CD14-positive monocyte (primary cell): ENCODE results near the gene TMEM106B. TPM values are rescaled to one million over a fixed set of nuclear protein-coding genes. Genes with fewer than 3 reads are reported as not detected.

Experiments used
- DNase-seq, 3 donors: peaks; one replicate each; pipeline ENCODE4 v3.0.0-alpha.2; 2011 to 2022
- H2AFZ ChIP-seq: 2 replicates; pipeline ENCODE4 v1.6.0; 2012; ENCODE audit warnings: mild to moderate bottlenecking, low read depth, low read length, inconsistent platforms; ENCODE audit not compliant: insufficient read depth, poor library complexity, severe bottlenecking
- H3K27ac ChIP-seq, 2 donors: 1 replicate in 1 of 2; 2 replicates in 1 of 2; pipeline ENCODE4 v1.5.1; 2012 to 2013; ENCODE audit warnings: low read length in 2 of 2, control low read depth in 1 of 2, inconsistent platforms in 1 of 2, low read depth in 1 of 2, mild to moderate bottlenecking in 1 of 2
- H3K27me3 ChIP-seq, 2 donors: one replicate each; pipeline versions ENCODE4 v1.6.0 to v1.6.1; 2011 to 2013; ENCODE audit warnings: low read length in 2 of 2; ENCODE audit not compliant: control insufficient read depth in 2 of 2, insufficient read depth in 2 of 2
- H3K36me3 ChIP-seq, 2 donors: replicated peaks in 1 of 2; 1 replicate in 1 of 2; 2 replicates in 1 of 2; pipeline versions ENCODE4 v1.5.1 to v1.6.1; 2012 to 2013; ENCODE audit warnings: low read length in 2 of 2, control low read depth in 1 of 2, inconsistent platforms in 1 of 2, mild to moderate bottlenecking in 1 of 2; ENCODE audit not compliant: insufficient read depth in 2 of 2, control insufficient read depth in 1 of 2
- H3K4me1 ChIP-seq, 2 donors: 1 replicate in 1 of 2; 2 replicates in 1 of 2; pipeline versions ENCODE4 v1.5.1 to v1.6.1; 2012 to 2013; ENCODE audit warnings: low read length in 2 of 2, control low read depth in 1 of 2, inconsistent platforms in 1 of 2, mild to moderate bottlenecking in 1 of 2, moderate library complexity in 1 of 2; ENCODE audit not compliant: insufficient read depth in 2 of 2, control insufficient read depth in 1 of 2
- H3K4me2 ChIP-seq: replicated peaks from 2 replicates; pipeline ENCODE3; 2012; ENCODE audit warnings: low read length, moderate library complexity, mild to moderate bottlenecking; ENCODE audit not compliant: poor library complexity, severe bottlenecking; ENCODE audit errors: extremely low read depth
- H3K4me3 ChIP-seq, 3 experiments: fragments of 200-600 bp in 1 of 3; sonication (generic) in 1 of 3; replicated peaks in 1 of 3; 1 replicate in 2 of 3; 2 replicates in 1 of 3; pipeline ENCODE4 v1.5.1; 2011 to 2013; ENCODE audit warnings: low read length in 3 of 3, mild to moderate bottlenecking in 3 of 3, control low read depth in 2 of 3, low read depth in 2 of 3, inconsistent platforms in 1 of 3, moderate library complexity in 1 of 3
- H3K79me2 ChIP-seq: 2 replicates; pipeline ENCODE4 v1.6.0; 2012; ENCODE audit warnings: mild to moderate bottlenecking, control low read depth, inconsistent platforms, low read length, moderate library complexity; ENCODE audit not compliant: insufficient read depth
- H3K9ac ChIP-seq: 2 replicates; pipeline ENCODE4 v1.6.0; 2017; ENCODE audit warnings: low read length, mild to moderate bottlenecking; ENCODE audit not compliant: insufficient read depth, poor library complexity, severe bottlenecking
- H3K9me3 ChIP-seq, 2 donors: replicated peaks in 1 of 2; 1 replicate in 1 of 2; 2 replicates in 1 of 2; pipeline versions ENCODE4 v1.5.1 to v1.6.1; 2012 to 2013; ENCODE audit warnings: low read length in 2 of 2, control low read depth in 1 of 2; ENCODE audit not compliant: control insufficient read depth in 1 of 2, insufficient read depth in 1 of 2
- H4K20me1 ChIP-seq: 2 replicates; pipeline ENCODE4 v1.6.0; 2012; ENCODE audit warnings: mild to moderate bottlenecking, low read length, control low read depth, moderate library complexity; ENCODE audit not compliant: insufficient read depth
- H3K27ac Mint-ChIP-seq, 7 donors: one replicate each; pipeline ENCODE4 v1.8.0; 2020; ENCODE audit warnings: mild to moderate bottlenecking in 7 of 7, mixed read lengths in 7 of 7, moderate library complexity in 6 of 7, inconsistent platforms in 2 of 7
- H3K27me3 Mint-ChIP-seq, 3 donors: one replicate each; pipeline ENCODE4 v1.8.0; 2021 to 2022; ENCODE audit warnings: low read depth in 3 of 3, mild to moderate bottlenecking in 3 of 3, mixed read lengths in 3 of 3, moderate library complexity in 3 of 3, inconsistent platforms in 1 of 3
- H3K36me3 Mint-ChIP-seq, 2 donors: one replicate each; pipeline ENCODE4 v1.8.0; 2020; ENCODE audit warnings: mixed read lengths in 2 of 2, inconsistent platforms in 1 of 2, mild to moderate bottlenecking in 1 of 2
- H3K4me1 Mint-ChIP-seq: one replicate; pipeline ENCODE4 v1.8.0; 2020; ENCODE audit warnings: mild to moderate bottlenecking, mixed read lengths
- H3K4me3 Mint-ChIP-seq, 2 donors: one replicate each; pipeline ENCODE4 v1.8.0; 2020; ENCODE audit warnings: mild to moderate bottlenecking in 2 of 2, mixed read lengths in 2 of 2, moderate library complexity in 1 of 2
- H3K9me3 Mint-ChIP-seq, 7 donors: one replicate each; pipeline ENCODE4 v1.8.0; 2020 to 2022; ENCODE audit warnings: mixed read lengths in 7 of 7, mild to moderate bottlenecking in 6 of 7, moderate library complexity in 6 of 7, inconsistent platforms in 2 of 7
- WGBS: methylation state at CpG from one replicate; pipeline ENCODE4 v1.1.5; 2013; ENCODE audit warnings: missing lambda C conversion rate; ENCODE audit not compliant: insufficient coverage; 5-methylcytosine and 5-hydroxymethylcytosine counted together
- intact Hi-C, 2 donors: fragments of 100-400 bp; cut with micrococcal nuclease; formaldehyde crosslinking; loops; one replicate each; pipeline versions ENCODE4 v1.15.0 to v1.15.1; 2023
- polyA plus RNA-seq, 3 donors: library from polyadenylated mRNA; depleted of rRNA in 1 of 3; unstranded in 2 of 3; stranded (reverse) in 1 of 3; fragments of 300-500 nt in 2 of 3; fragments of >200 nt in 1 of 3; fragmentation: Illumina TruSeq in 2 of 3; gene quantifications; 1 replicate in 2 of 3; 2 replicates in 1 of 3; pipeline ENCODE4 v1.2.3, GENCODE V29; 2012 to 2021
- TF ChIP-seq, protein P1 (sequence below): fragments of 200-600 bp; IDR thresholded peaks from one replicate; pipeline ENCODE4 v1.8.0; 2022; ENCODE audit warnings: antibody characterized with exemption, mild to moderate bottlenecking

The TMEM106B gene
- polyA plus RNA-seq, 3 donors = 5.2 to 17.7 (median 11.6) TPM

DNA sequence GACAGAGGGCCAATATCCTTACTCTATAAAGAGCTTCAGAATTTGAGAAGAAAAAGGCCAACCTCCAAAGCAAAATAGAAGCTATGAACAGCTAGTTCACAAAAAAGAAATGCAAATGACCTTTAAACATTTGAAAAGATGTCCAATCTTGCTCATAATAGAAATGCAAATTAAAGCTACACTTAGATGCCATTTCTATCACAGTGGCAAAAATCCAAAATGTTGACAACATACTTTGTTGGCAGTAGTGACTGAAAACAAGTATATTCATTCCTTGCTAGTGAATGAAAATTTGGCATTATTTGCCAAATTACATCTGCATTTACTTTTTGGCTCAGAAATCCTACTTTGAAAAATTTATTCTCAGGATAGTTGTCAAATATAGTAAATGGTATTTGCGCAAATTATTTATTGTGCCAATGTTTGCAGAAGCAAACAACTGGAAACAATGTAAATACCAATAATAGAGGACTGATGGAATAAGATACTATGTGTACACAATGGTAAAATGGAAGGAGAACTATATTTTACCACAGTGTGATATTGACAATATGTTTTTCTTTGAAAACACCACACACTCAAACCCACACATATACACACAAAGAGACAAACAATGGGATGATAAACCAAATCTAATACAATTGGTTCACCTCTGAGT is 9.4 kb downstream of the TMEM106B start:
- peaks cover 54 to 66% of the 10 kb centered on the region in 2 donors for H3K36me3 Mint-ChIP-seq
- H3K27ac Mint-ChIP-seq = no peak overlapping the region
- Histone ChIP-seq H3K9ac (no peak overlapping the region), H3K4me1 (peaks cover 4 to 7% of the 10 kb centered on the region in 2 donors), H3K27me3 (no peaks in the 10 kb centered on the region), H3K9me3 (no peaks in the 10 kb centered on the region), H3K79me2 (no peaks in the 10 kb centered on the region), H3K4me3 (no peak overlapping the region), H3K27ac (no peak overlapping the region), H3K36me3 (peaks cover 20 to 49% of the 10 kb centered on the region in 2 donors), H2AFZ (no peak overlapping the region), H3K4me2 (no peak overlapping the region), H4K20me1 (no peaks in the 10 kb centered on the region)
- intact Hi-C loops = no loop called here
- H3K4me1 Mint-ChIP-seq = peaks cover 8% of the 10 kb centered on the region
- TF ChIP-seq, protein P1, sequence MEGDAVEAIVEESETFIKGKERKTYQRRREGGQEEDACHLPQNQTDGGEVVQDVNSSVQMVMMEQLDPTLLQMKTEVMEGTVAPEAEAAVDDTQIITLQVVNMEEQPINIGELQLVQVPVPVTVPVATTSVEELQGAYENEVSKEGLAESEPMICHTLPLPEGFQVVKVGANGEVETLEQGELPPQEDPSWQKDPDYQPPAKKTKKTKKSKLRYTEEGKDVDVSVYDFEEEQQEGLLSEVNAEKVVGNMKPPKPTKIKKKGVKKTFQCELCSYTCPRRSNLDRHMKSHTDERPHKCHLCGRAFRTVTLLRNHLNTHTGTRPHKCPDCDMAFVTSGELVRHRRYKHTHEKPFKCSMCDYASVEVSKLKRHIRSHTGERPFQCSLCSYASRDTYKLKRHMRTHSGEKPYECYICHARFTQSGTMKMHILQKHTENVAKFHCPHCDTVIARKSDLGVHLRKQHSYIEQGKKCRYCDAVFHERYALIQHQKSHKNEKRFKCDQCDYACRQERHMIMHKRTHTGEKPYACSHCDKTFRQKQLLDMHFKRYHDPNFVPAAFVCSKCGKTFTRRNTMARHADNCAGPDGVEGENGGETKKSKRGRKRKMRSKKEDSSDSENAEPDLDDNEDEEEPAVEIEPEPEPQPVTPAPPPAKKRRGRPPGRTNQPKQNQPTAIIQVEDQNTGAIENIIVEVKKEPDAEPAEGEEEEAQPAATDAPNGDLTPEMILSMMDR = no peak
- no peaks in the 10 kb centered on the region for H3K27me3 Mint-ChIP-seq
- H3K4me3 Mint-ChIP-seq = no peak overlapping the region
- H3K9me3 Mint-ChIP-seq = peaks cover 0 to 6% (median 3%) of the 10 kb centered on the region in 7 donors
- no peak for DNase-seq
- WGBS = no CpG with 5 or more reads among the region's 1 CpG

DNA sequence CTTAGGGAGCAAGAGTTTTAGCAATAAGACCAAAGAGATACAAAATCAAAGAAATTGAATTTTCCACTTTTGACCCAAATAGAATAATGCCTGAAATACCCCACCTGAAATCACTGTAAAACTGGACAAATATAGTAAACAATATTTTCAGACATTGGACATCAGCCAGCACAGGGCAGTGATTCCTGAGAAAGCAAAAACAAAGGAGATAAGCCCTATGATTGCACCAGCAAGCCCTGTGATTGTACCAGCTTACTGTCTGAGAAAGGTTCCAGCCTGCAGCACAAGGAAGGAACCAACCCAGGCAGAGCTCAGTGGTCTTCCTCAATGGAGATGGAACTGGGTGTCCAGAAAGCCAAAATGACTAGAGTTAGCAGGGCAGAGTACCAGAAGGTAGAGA is 10.3 kb downstream of the TMEM106B start:
- no peak overlapping the region for H3K4me2 ChIP-seq
- no peak overlapping the region for H3K27ac Mint-ChIP-seq
- no peaks in the 10 kb centered on the region for H3K27me3 ChIP-seq
- TF ChIP-seq, protein P1 = no peak
- no peaks in the 10 kb centered on the region for H3K27me3 Mint-ChIP-seq
- intact Hi-C loops = no loop called here
- peaks cover 58 to 67% of the 10 kb centered on the region in 2 donors for H3K36me3 Mint-ChIP-seq
- DNase-seq = no peak
- H3K9ac ChIP-seq = no peak overlapping the region
- peaks cover 4 to 7% of the 10 kb centered on the region in 2 donors for H3K4me1 ChIP-seq
- peaks cover 17 to 46% of the 10 kb centered on the region in 2 donors for H3K36me3 ChIP-seq
- no peak overlapping the region for H3K4me3 ChIP-seq
- H3K27ac ChIP-seq = no peak overlapping the region
- no peak overlapping the region for H2AFZ ChIP-seq
- no peaks in the 10 kb centered on the region for H3K9me3 ChIP-seq
- H4K20me1 ChIP-seq = no peaks in the 10 kb centered on the region
- H3K9me3 Mint-ChIP-seq = peaks cover 0 to 6% (median 3%) of the 10 kb centered on the region in 7 donors
- no peak overlapping the region for H3K4me3 Mint-ChIP-seq
- H3K79me2 ChIP-seq = no peaks in the 10 kb centered on the region
- H3K4me1 Mint-ChIP-seq = peaks cover 8% of the 10 kb centered on the region
